Measurements from ENCODE around the gene SMG7. TPM values are rescaled to one million over a fixed set of nuclear protein-coding genes. Genes with fewer than 3 reads are reported as not detected.

The SMG7 gene
- polyA plus RNA-seq, 1 experiment, result 35.1 TPM

DNA sequence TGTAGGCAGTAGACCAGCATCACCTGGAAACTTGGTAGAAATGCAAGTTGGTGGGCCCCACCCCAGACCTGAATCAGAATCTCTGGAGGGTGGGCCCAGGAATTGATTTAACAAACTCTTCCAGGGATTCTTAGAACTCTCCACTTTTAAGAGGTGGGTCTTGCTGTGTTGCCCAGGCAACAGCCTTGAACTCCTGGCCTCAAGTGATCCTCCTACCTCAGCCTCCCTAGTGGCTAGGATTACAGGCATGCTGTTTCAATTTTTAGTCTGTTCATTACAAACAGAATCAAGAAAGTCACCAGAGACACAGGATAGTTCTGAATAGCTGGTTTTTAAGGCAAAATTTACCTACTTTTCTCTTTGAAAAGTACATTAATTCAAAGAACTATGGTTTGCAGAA lies 86.8 kb downstream of the SMG7 start:
- DNase-seq (ENCODE audit: low read depth, low spot score), result no peak
- TF ChIP-seq CTCF (IDR thresholded peaks at IDR 0.05; ENCODE audit: low read depth, low read length), result no peak
- CTCF ChIA-PET, result interaction anchor here (0.6 kb wide), 1 partner anchor 155 kb away, joined by 5 read pairs; no protein-coding TSS in a partner anchor
- POLR2A ChIA-PET, result no interaction called here
- Histone ChIP-seq H3K27ac (ENCODE audit: low read depth, low read length) (no peak overlapping the region), H3K9me3 (ENCODE audit: control insufficient read depth, insufficient read depth, low read length) (no peaks in the 10 kb centered on the region), H3K4me3 (ENCODE audit: low read depth, low read length) (no peak overlapping the region), H3K27me3 (ENCODE audit: control insufficient read depth, insufficient read depth, low read length) (no peaks in the 10 kb centered on the region)

DNA sequence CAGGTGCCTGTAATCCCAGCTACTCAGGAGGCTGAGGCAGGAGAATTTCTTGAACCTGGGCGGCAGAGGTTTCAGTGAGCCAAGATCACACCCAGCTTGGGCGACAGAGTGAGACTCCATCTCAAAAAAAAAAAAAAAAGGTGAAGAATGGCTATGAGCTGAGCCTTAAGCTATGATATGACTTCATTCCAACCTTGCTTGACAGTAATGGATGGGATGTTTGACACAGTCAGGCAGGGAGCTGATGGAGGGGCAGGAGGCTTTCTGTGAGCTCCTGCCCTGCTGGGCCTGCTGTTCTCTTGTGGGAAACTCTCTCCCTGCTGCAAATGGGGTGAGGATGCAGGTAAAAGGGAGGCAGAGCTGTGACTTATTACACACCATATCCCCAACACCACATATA lies 90.4 kb downstream of the SMG7 start:
- no peak for TF ChIP-seq CTCF (IDR thresholded peaks at IDR 0.05; ENCODE audit: low read depth, low read length)
- Histone ChIP-seq H3K27ac (ENCODE audit: low read depth, low read length) (no peak overlapping the region), H3K9me3 (ENCODE audit: control insufficient read depth, insufficient read depth, low read length) (no peaks in the 10 kb centered on the region), H3K27me3 (ENCODE audit: control insufficient read depth, insufficient read depth, low read length) (no peaks in the 10 kb centered on the region), H3K4me3 (ENCODE audit: low read depth, low read length) (no peak overlapping the region)
- POLR2A ChIA-PET, result no interaction called here
- CTCF ChIA-PET, result interaction anchor here (0.8 kb wide), 1 partner anchor 122 kb away, joined by 3 read pairs; no protein-coding TSS in a partner anchor
- DNase-seq (ENCODE audit: low read depth, low spot score), result no peak

GRCh38 chr1:183565261-183565660 lies 93.0 kb downstream of the SMG7 start:
- ChIA-PET POLR2A (no interaction called here), CTCF (no interaction called here)
- no peak for TF ChIP-seq CTCF (IDR thresholded peaks at IDR 0.05; ENCODE audit: low read depth, low read length)
- Histone ChIP-seq H3K9me3 (ENCODE audit: control insufficient read depth, insufficient read depth, low read length) (peaks cover 3% of the 10 kb centered on the region; the same call in 1 of the 2 replicates), H3K27me3 (ENCODE audit: control insufficient read depth, insufficient read depth, low read length) (no peaks in the 10 kb centered on the region), H3K27ac (ENCODE audit: low read depth, low read length) (no peak overlapping the region), H3K4me3 (ENCODE audit: low read depth, low read length) (no peak overlapping the region)
- no peak for DNase-seq (ENCODE audit: low read depth, low spot score)

GRCh38 chr1:183566026-183566425 lies 93.7 kb downstream of the SMG7 start:
- Histone ChIP-seq H3K9me3 (ENCODE audit: control insufficient read depth, insufficient read depth, low read length) (peaks cover 3% of the 10 kb centered on the region; the same call in 1 of the 2 replicates), H3K27me3 (ENCODE audit: control insufficient read depth, insufficient read depth, low read length) (no peaks in the 10 kb centered on the region), H3K27ac (ENCODE audit: low read depth, low read length) (no peak overlapping the region), H3K4me3 (ENCODE audit: low read depth, low read length) (no peak overlapping the region)
- CTCF ChIA-PET, result interaction anchor here (1.0 kb wide), 1 partner anchor 44 kb away, joined by 3 read pairs; no protein-coding TSS in a partner anchor
- DNase-seq (ENCODE audit: low read depth, low spot score), result no peak
- POLR2A ChIA-PET, result no interaction called here
- no peak for TF ChIP-seq CTCF (IDR thresholded peaks at IDR 0.05; ENCODE audit: low read depth, low read length)

DNA sequence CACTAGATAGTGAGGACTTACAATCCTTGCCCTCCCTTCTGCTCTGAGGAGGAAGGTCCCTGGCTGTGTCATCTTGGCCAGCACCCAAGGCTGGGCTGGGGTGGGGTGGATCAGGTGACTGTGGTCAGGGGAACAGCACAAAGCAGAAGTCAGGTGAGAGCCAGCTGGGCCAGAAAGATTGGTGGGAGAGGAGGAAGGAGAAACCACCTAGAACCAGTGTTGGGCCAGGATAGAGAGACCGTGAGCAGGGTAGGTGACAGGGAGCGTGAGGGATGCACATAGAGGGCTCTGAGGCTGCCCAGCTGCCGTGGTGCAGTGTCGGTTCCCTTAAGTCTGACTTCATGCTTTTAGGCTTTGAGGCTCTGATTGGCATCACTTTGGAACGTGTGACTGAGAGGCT lies 95.3 kb downstream of the SMG7 start:
- ChIA-PET CTCF (no interaction called here), POLR2A (no interaction called here)
- Histone ChIP-seq H3K27me3 (ENCODE audit: control insufficient read depth, insufficient read depth, low read length) (no peaks in the 10 kb centered on the region), H3K4me3 (ENCODE audit: low read depth, low read length) (no peak overlapping the region), H3K27ac (ENCODE audit: low read depth, low read length) (no peak overlapping the region), H3K9me3 (ENCODE audit: control insufficient read depth, insufficient read depth, low read length) (peaks cover 3% of the 10 kb centered on the region; the same call in 1 of the 2 replicates)
- TF ChIP-seq CTCF (IDR thresholded peaks at IDR 0.05; ENCODE audit: low read depth, low read length), result no peak
- no peak for DNase-seq (ENCODE audit: low read depth, low spot score)
